Upper lobe of left lung (tissue), 4 donors: ENCODE results near the gene NSUN2.

Experiments used
- CTCF ChIP-seq, 6 experiments: fragments of 450-650 bp in 4 of 6; fragments of 200-600 bp in 2 of 6; sonication (generic) in 2 of 6; IDR thresholded peaks; one replicate each; pipeline ENCODE4 v1.5.1; 2016 to 2019; ENCODE audit warnings: antibody characterized with exemption in 6 of 6
- POLR2A ChIP-seq, 4 donors: fragments of 450-650 bp; IDR thresholded peaks; one replicate each; pipeline ENCODE4 v1.5.1; 2016 to 2017; ENCODE audit warnings: antibody characterized with exemption in 4 of 4, mild to moderate bottlenecking in 2 of 4

GRCh38 chr5:6552612-6553011, 80.2 kb downstream of the NSUN2 start:
- TF ChIP-seq CTCF (IDR thresholded peaks at IDR 0.05) (no peak), POLR2A (IDR thresholded peaks at IDR 0.05) (no peak)
